Activated CD8-positive, alpha-beta T cell treated with anti-CD3 and anti-CD28 coated beads for 36 hours (primary cell): ENCODE measurements around the gene SEPTIN5. TPM values are rescaled to one million over a fixed set of nuclear protein-coding genes. Genes with fewer than 3 reads are reported as not detected.
A peak's percentile ranks its signal among the peaks of the same experiment; 100 is the strongest.
"Not testable (repeated sequence)": the region's sequence is repeated elsewhere in the genome, so short reads cannot be mapped to it uniquely, and the experiment has no call there.

Experiments
- ATAC-seq: fragments of 200-7000 bp; cut with Tn5 transposase; one replicate; pipeline ENCODE4 v1.10.0; 2021; ENCODE audit warnings: mild to moderate bottlenecking, moderate library complexity
- CTCF ChIA-PET: fragments of 350-600 bp; sonication (Branson Sonifier 250); formaldehyde crosslinking; loops from one replicate; lab custom pipeline; 2021; ENCODE audit warnings: antibody characterized with exemption; lab: Charles Lee
- POLR2A ChIA-PET: fragments of 350-600 bp; sonication (Branson Sonifier 250); formaldehyde crosslinking; loops from one replicate; lab custom pipeline; 2021; ENCODE audit warnings: antibody characterized with exemption; lab: Charles Lee
- DNase-seq: peaks from one replicate; pipeline ENCODE4 v3.0.0-alpha.2; 2020
- H3K27ac Mint-ChIP-seq: one replicate; pipeline ENCODE4 v1.8.0; 2021; ENCODE audit warnings: mild to moderate bottlenecking, mixed read lengths
- H3K27me3 Mint-ChIP-seq: one replicate; pipeline ENCODE4 v1.8.0; 2021; ENCODE audit warnings: mixed read lengths
- H3K36me3 Mint-ChIP-seq: one replicate; pipeline ENCODE4 v1.8.0; 2021; ENCODE audit warnings: low read depth, mixed read lengths
- H3K4me1 Mint-ChIP-seq: one replicate; pipeline ENCODE4 v1.8.0; 2021; ENCODE audit warnings: low read depth, mixed read lengths
- H3K4me3 Mint-ChIP-seq: one replicate; pipeline ENCODE4 v1.8.0; 2021; ENCODE audit warnings: mild to moderate bottlenecking, moderate library complexity, mixed read lengths
- H3K9me3 Mint-ChIP-seq: one replicate; pipeline ENCODE4 v1.8.0; 2021; ENCODE audit warnings: mixed read lengths
- intact Hi-C: fragments of 100-400 bp; cut with micrococcal nuclease; formaldehyde crosslinking; loops from one replicate; pipeline ENCODE4 v1.10.0; 2022
- total RNA-seq, 2 experiments: library from RNA; stranded (reverse); gene quantifications; one replicate each; pipeline ENCODE4 v1.2.3, GENCODE V29; 2021
- TF ChIP-seq, protein P1 (sequence below): fragments of 200-600 bp; IDR thresholded peaks from one replicate; pipeline ENCODE4 v1.8.0; 2022; ENCODE audit warnings: antibody characterized with exemption, mild to moderate bottlenecking

The SEPTIN5 gene
- total RNA-seq, 2 experiments from 2014 or later: 1.3 to 1.5 TPM

DNA sequence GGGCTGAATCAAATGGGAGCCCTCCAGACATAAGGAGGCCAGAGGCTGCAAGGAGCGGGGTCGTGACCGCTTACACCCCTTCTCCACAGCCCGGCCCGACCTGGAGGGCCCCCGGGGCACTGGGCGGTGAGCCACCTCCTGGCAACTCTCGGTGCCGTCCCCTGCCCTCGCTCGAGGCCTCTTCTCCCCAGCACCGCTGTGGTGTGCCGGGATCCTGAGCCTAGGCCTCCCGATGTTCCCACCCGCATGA lies 8.6 kb downstream of the SEPTIN5 start:
- ATAC-seq (no peak), DNase-seq (no peak)
- Mint-ChIP-seq H3K4me3 (no peak overlapping the region), H3K9me3 (no peaks in the 10 kb centered on the region), H3K27me3 (peaks cover 31% of the 10 kb centered on the region), H3K27ac (no peak overlapping the region), H3K4me1 (peaks cover 11% of the 10 kb centered on the region), H3K36me3 (no peaks in the 10 kb centered on the region)
- POLR2A ChIA-PET: no interaction called here
- TF ChIP-seq, protein P1, sequence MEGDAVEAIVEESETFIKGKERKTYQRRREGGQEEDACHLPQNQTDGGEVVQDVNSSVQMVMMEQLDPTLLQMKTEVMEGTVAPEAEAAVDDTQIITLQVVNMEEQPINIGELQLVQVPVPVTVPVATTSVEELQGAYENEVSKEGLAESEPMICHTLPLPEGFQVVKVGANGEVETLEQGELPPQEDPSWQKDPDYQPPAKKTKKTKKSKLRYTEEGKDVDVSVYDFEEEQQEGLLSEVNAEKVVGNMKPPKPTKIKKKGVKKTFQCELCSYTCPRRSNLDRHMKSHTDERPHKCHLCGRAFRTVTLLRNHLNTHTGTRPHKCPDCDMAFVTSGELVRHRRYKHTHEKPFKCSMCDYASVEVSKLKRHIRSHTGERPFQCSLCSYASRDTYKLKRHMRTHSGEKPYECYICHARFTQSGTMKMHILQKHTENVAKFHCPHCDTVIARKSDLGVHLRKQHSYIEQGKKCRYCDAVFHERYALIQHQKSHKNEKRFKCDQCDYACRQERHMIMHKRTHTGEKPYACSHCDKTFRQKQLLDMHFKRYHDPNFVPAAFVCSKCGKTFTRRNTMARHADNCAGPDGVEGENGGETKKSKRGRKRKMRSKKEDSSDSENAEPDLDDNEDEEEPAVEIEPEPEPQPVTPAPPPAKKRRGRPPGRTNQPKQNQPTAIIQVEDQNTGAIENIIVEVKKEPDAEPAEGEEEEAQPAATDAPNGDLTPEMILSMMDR: no peak
- intact Hi-C loops: no loop called here
- CTCF ChIA-PET: interaction anchor here (1.0 to 1.6 kb wide), 4 partner anchors 41 to 218 kb away, joined by 3 to 14 read pairs (median 4); partner anchors contain the start of genes COMT and TXNRD2

DNA sequence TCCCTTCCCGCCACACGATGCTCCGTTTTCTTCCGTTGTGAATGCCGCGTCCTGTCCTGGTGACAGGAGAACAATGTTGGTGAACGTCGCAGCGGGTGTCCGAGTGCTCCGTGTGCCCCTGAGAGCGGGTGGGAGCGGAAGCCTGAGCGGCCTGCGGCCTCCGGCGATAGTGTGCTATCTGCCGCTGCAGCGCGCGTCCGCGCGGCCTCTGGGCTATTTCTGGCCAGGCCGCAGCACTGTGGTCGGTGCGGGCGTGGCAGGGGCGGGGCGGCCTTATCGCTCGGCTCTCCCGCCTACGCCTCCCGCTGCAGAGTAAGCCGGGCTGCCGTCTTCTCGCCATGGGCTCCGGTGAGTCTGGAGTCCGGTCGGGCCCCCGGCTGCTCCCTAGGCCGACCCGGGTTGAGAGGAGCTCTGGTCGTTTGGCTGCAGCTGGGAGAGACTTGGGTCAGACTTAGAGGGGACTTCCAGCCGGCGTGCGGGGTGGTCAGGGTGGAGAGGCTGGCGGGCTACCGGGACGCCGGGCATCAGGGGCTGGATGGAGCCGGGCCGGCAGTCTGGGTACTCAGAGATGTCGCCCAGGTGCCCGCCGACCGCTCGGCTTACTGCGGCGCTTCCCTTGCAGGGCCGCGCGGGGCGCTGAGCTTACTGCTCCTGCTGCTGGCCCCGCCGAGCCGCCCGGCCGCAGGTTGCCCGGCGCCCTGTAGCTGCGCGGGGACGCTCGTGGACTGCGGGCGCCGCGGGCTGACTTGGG lies 9.1 kb downstream of the SEPTIN5 start, which contains the start of gene GP1BB:
Gene GP1BB, plus strand, starts transcription at position 308 of the 751 bp plus-strand sequence. Its CDS starts 31 bp downstream, at position 339.
- peaks cover 11% of the 10 kb centered on the region for H3K4me1 Mint-ChIP-seq
- peaks cover 31% of the 10 kb centered on the region for H3K27me3 Mint-ChIP-seq
- TF ChIP-seq, protein P1: no peak
- no peak within 1 kb of the TSS for H3K27ac Mint-ChIP-seq
- peak within 1 kb of the TSS; percentile 27 for H3K4me3 Mint-ChIP-seq
- peak; percentile 75 for ATAC-seq
- ChIA-PET CTCF (interaction anchor here (0.8 to 1.6 kb wide), 19 partner anchors 8 to 230 kb away, joined by 3 to 14 read pairs (median 4); partner anchors contain the start of genes COMT and TXNRD2), POLR2A (no interaction called here)
- H3K9me3 Mint-ChIP-seq: no peaks in the 10 kb centered on the region
- intact Hi-C loops: no loop called here
- H3K36me3 Mint-ChIP-seq: no peaks in the 10 kb centered on the region
- peak; percentile 50 for DNase-seq

DNA sequence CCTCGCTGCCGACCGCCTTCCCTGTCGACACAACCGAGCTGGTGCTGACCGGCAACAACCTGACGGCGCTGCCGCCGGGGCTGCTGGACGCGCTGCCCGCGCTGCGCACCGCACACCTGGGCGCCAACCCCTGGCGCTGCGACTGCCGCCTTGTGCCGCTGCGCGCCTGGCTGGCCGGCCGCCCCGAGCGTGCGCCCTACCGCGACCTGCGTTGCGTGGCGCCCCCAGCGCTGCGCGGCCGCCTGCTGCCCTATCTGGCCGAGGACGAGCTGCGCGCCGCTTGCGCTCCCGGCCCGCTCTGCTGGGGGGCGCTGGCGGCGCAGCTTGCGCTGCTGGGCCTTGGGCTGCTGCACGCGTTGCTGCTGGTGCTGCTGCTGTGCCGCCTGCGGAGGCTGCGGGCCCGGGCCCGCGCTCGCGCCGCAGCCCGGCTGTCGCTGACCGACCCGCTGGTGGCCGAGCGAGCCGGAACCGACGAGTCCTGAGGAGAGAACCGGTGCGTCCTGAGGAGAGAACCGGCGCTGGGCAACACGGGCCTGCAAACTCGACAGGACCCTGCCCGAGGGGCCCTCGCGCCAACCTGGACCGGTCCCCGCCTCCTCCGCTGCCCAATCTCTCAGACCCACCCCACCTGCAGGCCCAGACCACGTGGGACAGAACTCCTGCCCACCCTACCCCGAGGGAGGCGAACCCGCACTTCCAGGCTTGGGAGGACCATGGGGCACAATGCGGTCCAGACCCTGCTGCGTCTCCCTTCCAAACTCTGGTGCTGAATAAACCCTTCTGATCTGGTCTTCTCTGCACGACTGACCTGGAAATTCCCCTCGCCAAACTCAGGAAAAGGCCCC lies 9.9 kb downstream of the SEPTIN5 start:
- no peaks in the 10 kb centered on the region for H3K9me3 Mint-ChIP-seq
- ChIA-PET POLR2A (no interaction called here), CTCF (interaction anchor here (0.6 to 1.6 kb wide), 20 partner anchors 9 to 229 kb away, joined by 3 to 14 read pairs (median 4); partner anchors contain the start of genes COMT and TXNRD2)
- TF ChIP-seq, protein P1: peak; percentile 67
- H3K27ac Mint-ChIP-seq: no peak overlapping the region
- DNase-seq (peak; percentile 53), ATAC-seq (peak; percentile 85)
- peaks cover 31% of the 10 kb centered on the region for H3K27me3 Mint-ChIP-seq
- H3K36me3 Mint-ChIP-seq: no peaks in the 10 kb centered on the region
- H3K4me1 Mint-ChIP-seq: peaks cover 10% of the 10 kb centered on the region
- intact Hi-C loops: no loop called here
- H3K4me3 Mint-ChIP-seq: no peak overlapping the region

DNA sequence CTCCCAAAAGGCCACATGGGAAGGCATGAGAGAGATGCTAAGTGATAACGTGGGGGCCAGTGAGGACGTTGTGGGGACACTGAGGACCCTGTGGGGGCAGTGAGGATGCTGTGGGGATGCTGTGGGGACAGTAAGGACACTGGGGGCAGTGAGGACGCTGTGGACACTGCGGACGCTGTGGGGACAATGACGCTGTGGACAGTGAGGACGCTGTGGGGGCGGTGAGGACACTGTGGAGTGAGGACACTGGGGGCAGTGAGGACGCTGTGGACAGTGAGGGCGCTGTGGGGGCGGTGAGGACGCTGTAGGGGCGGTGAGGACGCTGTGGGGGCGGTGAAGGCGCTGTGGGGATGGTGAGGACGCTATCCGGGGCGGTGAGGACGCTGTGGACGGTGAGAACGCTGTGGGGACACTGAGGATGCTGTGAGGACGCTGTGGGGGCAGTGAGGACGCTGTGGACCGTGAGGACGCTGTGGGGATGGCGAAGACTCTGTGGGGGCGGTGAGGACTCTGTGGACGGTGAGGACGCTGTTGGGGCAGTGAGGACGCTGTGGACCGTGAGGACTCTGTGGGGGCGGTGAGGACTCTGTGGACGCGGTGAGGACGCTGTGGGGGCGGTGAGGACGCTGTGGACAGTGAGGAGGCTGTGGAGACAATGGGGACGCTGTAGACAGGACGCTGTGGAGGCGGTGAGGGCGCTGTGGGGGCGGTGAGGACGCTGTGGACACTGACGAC lies 10.8 kb downstream of the SEPTIN5 start:
- intact Hi-C loops: no loop called here
- Mint-ChIP-seq H3K27me3 (peaks cover 31% of the 10 kb centered on the region), H3K9me3 (no peaks in the 10 kb centered on the region), H3K4me1 (peaks cover 8% of the 10 kb centered on the region), H3K27ac (no peak overlapping the region), H3K36me3 (no peaks in the 10 kb centered on the region), H3K4me3 (no peak overlapping the region)
- DNase-seq (no peak), ATAC-seq (no peak)
- POLR2A ChIA-PET: no interaction called here
- TF ChIP-seq, protein P1: no peak
- CTCF ChIA-PET: no interaction called here

DNA sequence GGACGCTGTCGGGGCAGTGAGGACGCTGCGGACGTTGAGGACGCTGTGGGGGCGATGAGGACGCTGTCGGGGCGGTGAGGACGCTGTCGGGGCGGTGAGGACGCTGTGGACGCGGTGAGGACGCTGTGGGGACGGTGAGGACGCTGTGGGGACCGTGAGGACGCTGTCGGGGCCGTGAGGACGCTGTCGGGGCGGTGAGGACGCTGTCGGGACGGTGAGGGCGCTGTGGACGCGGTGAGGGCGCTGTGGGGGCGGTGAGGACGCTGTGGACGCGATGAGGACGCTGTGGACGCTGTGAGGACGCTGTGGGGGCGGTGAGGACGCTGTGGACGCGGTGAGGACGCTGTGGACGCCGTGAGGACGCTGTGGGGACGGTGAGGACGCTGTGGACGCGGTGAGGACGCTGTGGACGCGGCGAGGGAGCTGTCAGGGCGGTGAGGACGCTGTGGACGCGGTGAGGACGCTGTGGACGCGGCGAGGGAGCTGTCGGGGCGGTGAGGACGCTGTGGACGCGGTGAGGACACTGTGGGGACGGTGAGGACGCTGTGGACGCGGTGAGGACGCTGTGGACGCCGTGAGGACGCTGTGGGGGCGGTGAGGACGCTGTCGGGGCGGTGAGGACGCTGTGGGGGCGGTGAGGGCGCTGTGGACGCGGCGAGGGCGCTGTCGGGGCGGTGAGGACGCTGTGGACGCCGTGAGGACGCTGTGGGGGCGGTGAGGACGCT lies 11.9 kb downstream of the SEPTIN5 start:
- CTCF ChIA-PET, H3K4me1 Mint-ChIP-seq, POLR2A ChIA-PET, H3K36me3 Mint-ChIP-seq, H3K9me3 Mint-ChIP-seq, H3K27ac Mint-ChIP-seq, H3K4me3 Mint-ChIP-seq, intact Hi-C loops, ATAC-seq, DNase-seq: not testable (repeated sequence)
- H3K27me3 Mint-ChIP-seq: peaks cover 24% of the 10 kb centered on the region
